VCaP (cell line): ENCODE measurements around the gene PRSS58.
A peak's percentile ranks its signal among the peaks of the same experiment; 100 is the strongest.

Experiments
- H3K27ac ChIP-seq: fragments of 450-650 bp; 2 replicates; pipeline ENCODE4 v1.5.1; 2017
- TF ChIP-seq, protein P1 (sequence below): fragments of 450-650 bp; conservative IDR thresholded peaks from 2 replicates; pipeline ENCODE4 v1.5.1; 2017; ENCODE audit warnings: mild to moderate bottlenecking, moderate library complexity

The PRSS58 gene

GRCh38 chr7:142298627-142299026 lies 40.8 kb upstream of the PRSS58 start:
- TF ChIP-seq, protein P1, sequence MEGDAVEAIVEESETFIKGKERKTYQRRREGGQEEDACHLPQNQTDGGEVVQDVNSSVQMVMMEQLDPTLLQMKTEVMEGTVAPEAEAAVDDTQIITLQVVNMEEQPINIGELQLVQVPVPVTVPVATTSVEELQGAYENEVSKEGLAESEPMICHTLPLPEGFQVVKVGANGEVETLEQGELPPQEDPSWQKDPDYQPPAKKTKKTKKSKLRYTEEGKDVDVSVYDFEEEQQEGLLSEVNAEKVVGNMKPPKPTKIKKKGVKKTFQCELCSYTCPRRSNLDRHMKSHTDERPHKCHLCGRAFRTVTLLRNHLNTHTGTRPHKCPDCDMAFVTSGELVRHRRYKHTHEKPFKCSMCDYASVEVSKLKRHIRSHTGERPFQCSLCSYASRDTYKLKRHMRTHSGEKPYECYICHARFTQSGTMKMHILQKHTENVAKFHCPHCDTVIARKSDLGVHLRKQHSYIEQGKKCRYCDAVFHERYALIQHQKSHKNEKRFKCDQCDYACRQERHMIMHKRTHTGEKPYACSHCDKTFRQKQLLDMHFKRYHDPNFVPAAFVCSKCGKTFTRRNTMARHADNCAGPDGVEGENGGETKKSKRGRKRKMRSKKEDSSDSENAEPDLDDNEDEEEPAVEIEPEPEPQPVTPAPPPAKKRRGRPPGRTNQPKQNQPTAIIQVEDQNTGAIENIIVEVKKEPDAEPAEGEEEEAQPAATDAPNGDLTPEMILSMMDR = no peak
- no peak overlapping the region for H3K27ac ChIP-seq

DNA sequence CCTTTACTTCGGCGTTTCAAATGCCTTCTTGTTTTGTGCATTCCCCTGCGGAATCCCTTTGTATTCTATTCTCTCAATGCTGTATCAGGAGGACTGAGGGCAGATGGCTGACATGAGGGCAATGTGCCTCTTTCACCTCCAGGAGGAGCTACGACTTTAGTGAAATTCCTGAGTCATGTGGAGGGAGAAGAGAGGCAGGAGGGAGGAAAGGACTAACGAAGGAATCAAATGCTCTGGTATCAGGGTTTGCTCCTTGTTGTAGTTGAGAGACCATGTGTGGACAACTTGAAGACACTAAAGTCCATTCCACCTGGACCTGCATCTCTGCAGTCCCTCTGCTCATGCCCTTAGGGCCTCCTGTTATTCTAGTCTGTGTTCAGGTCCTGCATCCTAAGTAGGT lies 40.2 kb upstream of the PRSS58 start:
- H3K27ac ChIP-seq = no peak overlapping the region
- TF ChIP-seq, protein P1 = peak; percentile 41

GRCh38 chr7:142280263-142280662 lies 22.4 kb upstream of the PRSS58 start:
- TF ChIP-seq, protein P1 = no peak
- H3K27ac ChIP-seq = no peak overlapping the region

DNA sequence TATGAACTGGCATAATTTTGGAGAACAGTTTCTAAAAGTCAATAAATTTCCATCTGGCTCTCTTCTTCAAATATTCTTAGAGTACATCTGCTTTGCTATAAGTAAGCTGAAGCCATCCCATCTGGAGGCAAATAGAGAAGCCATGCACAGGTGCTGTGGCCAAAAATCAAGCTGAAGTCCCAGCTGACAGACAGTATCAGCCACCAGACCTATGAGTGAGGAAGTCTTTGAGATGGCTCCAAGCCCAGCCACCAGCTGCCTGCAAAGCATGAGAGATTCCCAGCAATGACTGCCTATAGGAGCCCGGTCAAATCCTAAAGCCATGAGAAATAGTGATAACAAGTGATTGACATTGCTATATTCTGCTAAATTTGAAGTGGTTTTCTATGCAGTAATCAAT lies 21.7 kb upstream of the PRSS58 start:
- H3K27ac ChIP-seq = no peak overlapping the region
- TF ChIP-seq, protein P1 = no peak

DNA sequence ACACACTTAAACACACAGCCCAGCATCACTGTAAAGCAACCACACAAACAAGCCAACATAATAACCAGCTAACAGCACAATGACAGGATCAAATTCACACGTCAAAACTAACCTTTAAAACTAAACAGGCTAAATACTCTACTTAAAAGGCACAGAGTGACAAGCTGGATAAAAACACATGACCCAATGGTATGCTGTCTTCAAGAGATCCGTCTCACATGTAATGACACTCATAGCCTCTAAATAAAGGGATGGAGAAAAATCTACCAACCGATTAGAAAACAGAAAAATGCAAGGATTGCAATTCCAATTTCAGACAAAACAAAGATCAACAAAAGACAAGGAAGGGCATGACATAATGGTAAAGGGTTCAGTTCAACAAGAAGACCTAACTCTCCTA lies 17.2 kb upstream of the PRSS58 start:
- TF ChIP-seq, protein P1 = no peak
- H3K27ac ChIP-seq = no peak overlapping the region

GRCh38 chr7:142272841-142273240 lies 15.0 kb upstream of the PRSS58 start:
- TF ChIP-seq, protein P1 = no peak
- no peak overlapping the region for H3K27ac ChIP-seq

DNA sequence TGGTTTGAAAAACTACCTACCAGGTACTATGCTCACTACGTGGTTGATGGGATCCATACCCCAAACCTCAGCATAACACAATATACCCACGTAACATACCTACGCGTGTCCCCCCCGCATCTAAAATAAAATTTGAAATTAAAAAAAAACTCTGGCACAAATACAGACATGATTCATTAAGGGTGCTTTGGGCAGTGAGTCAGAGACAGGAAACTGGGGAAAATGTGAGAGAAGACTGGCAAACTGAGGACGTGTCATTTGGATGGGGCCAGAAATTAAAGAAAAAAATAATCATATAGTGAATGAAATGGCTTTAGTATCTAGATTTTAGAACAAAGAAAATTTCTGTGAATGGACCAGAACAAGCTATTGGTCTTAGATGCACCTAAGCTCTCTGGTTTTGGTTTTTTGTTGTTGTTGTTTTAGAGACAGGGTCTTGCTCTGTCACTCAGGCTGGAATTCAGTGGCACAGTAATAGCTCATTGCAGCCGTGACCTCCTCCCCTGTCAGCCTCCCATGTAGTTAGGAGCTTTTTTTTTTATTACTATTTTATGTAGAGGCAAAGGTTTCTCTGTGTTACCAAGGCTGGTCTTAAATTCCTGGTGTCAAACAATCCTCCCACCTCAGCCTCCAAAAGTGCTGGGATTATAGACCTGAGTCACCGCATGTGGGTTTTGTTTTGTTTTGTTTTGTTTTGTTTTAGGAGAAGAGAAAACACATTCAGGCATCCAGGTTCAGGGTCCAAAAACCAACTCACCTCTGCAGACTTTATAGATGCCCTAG lies 5.9 kb upstream of the PRSS58 start:
- TF ChIP-seq, protein P1 = no peak
- H3K27ac ChIP-seq = no peak overlapping the region
